H1 (cell line): ENCODE results near the gene SLC38A5.

Source experiments
- POLR2AphosphoS5 ChIP-seq: IDR thresholded peaks from 2 replicates; pipeline ENCODE4 v1.6.1; 2011; ENCODE audit warnings: low read depth, low read length
- TF ChIP-seq, protein P1 (sequence below), 3 experiments: IDR thresholded peaks; 1 replicate in 2 of 3; 2 replicates in 1 of 3; pipeline versions ENCODE4 v1.5.1 to v1.6.1; 2011; ENCODE audit warnings: low read length in 3 of 3, mild to moderate bottlenecking in 3 of 3, inconsistent platforms in 2 of 3, low read depth in 1 of 3, moderate library complexity in 1 of 3; ENCODE audit not compliant: insufficient read depth in 1 of 3; ENCODE audit errors: control extremely low read depth in 1 of 3

- TF ChIP-seq POLR2AphosphoS5, result no peak
- TF ChIP-seq, protein P1, sequence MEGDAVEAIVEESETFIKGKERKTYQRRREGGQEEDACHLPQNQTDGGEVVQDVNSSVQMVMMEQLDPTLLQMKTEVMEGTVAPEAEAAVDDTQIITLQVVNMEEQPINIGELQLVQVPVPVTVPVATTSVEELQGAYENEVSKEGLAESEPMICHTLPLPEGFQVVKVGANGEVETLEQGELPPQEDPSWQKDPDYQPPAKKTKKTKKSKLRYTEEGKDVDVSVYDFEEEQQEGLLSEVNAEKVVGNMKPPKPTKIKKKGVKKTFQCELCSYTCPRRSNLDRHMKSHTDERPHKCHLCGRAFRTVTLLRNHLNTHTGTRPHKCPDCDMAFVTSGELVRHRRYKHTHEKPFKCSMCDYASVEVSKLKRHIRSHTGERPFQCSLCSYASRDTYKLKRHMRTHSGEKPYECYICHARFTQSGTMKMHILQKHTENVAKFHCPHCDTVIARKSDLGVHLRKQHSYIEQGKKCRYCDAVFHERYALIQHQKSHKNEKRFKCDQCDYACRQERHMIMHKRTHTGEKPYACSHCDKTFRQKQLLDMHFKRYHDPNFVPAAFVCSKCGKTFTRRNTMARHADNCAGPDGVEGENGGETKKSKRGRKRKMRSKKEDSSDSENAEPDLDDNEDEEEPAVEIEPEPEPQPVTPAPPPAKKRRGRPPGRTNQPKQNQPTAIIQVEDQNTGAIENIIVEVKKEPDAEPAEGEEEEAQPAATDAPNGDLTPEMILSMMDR (IDR thresholded peaks at IDR 0.05; ENCODE audit: control extremely low read depth in 1 of 3, insufficient read depth in 1 of 3, low read depth in 1 of 3, low read length in 3 of 3), result peak in 2 of 3 experiments; percentile 23 to 51; a peak in 2 of 4 replicates
Observed at GRCh38 chrX:48466696-48467095, 3.4 kb downstream of the SLC38A5 start.
